Breast epithelium (tissue), 3 donors: ENCODE results near the gene EIF4G3.

ENCODE experiments used
- POLR2A ChIP-seq: fragments of 450-650 bp; IDR thresholded peaks from one replicate; pipeline ENCODE4 v1.6.1; 2016; ENCODE audit warnings: antibody characterized with exemption, mild to moderate bottlenecking, moderate library complexity
- TF ChIP-seq, protein P1 (sequence below), 3 donors: fragments of 450-650 bp; IDR thresholded peaks; one replicate each; pipeline ENCODE4 v1.5.1; 2016 to 2017; ENCODE audit warnings: antibody characterized with exemption in 3 of 3, mild to moderate bottlenecking in 3 of 3, moderate library complexity in 3 of 3

DNA sequence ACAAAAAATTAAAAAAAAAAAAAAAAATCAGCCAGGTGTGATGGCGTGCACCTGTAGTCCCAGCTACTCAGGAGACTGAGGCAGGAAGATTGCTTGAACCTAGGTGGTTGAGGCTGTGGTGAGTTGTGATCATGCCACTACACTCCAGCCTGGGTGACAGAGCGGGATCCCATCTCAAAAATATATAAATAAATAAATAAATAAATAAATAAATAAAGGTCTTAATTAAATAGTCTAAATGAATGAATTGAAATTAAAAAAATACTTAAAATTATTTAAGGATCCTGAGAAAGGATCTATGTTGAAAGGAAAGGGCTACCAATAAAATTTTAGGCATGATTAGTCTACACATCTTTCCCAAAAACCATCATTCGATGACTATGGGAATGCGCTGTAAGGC, 322.2 kb downstream of the EIF4G3 start:
- TF ChIP-seq, protein P1, sequence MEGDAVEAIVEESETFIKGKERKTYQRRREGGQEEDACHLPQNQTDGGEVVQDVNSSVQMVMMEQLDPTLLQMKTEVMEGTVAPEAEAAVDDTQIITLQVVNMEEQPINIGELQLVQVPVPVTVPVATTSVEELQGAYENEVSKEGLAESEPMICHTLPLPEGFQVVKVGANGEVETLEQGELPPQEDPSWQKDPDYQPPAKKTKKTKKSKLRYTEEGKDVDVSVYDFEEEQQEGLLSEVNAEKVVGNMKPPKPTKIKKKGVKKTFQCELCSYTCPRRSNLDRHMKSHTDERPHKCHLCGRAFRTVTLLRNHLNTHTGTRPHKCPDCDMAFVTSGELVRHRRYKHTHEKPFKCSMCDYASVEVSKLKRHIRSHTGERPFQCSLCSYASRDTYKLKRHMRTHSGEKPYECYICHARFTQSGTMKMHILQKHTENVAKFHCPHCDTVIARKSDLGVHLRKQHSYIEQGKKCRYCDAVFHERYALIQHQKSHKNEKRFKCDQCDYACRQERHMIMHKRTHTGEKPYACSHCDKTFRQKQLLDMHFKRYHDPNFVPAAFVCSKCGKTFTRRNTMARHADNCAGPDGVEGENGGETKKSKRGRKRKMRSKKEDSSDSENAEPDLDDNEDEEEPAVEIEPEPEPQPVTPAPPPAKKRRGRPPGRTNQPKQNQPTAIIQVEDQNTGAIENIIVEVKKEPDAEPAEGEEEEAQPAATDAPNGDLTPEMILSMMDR (IDR thresholded peaks at IDR 0.05): no peak
- no peak for TF ChIP-seq POLR2A
